GM19372 (cell line): ENCODE data around the gene SCTR.

Experiments
- ATAC-seq: cut with Tn5 transposase; IDR thresholded peaks from one replicate; pipeline ENCODE4 v1.9.1; 2021; ENCODE audit warnings: mild to moderate bottlenecking, low read depth, moderate library complexity; ENCODE audit not compliant: unreplicated experiment

SCTR gene

GRCh38 chr2:119523952-119524694 is at the start of gene SCTR:
TSS of gene SCTR (minus strand) at chr2:119524483. CDS start at chr2:119524226, 257 bp downstream.
- no peak for ATAC-seq

- no peak for ATAC-seq
Measured at GRCh38 chr2:119567292-119567691, 43.0 kb upstream of the SCTR start.

DNA sequence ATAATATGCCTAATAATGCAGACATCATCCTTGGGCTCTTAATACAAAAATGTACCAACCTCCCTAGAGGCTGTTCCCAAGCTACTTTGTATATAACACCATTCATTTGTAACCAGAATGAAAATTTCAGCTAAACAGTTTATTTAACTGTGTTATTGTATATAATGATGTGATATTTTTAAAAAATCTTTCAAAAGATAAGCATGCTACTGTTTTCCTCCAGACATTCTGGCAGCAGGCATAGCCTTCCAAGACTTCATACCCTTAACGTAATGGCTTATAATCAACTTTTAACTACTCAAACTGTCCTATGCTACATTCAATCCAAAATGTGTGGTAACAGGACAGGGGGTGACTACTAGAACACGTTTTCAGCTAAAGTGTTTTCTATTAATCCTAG is 41.2 kb upstream of the SCTR start:
- no peak for ATAC-seq

DNA sequence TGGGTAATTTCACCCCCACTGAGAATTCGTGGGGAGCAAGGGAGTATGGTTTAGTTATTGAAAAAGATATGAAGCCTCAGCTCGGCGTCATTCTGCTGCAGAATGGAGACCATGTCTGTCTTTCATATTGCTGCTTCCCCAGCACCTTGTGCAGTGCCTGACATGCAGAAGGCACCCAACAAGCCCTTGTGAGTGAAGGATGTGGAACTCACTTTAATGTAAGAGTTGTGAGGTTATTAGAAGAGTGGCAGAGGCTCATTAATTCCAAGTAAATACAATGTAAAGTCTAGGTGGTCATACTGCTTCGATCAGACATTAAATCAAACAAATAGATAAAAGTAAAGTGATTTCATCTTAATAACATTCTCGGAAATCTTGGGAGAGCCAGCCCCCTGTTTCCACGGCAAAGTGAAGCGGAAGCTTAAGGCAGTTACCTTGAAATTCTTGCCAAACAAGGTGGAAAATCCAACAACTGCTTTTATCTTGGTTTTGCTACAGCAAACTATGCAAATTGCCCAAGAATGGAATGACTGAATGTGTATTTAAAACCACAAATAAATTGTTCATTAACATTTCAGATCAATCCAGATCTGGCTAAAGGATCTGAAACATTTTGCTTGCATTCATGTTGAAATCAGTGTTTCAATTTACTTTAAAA is 29.5 kb upstream of the SCTR start:
- ATAC-seq = no peak

- no peak for ATAC-seq
Measured at GRCh38 chr2:119552902-119553301, 28.6 kb upstream of the SCTR start.

- no peak for ATAC-seq
Measured at GRCh38 chr2:119550856-119551255, 26.6 kb upstream of the SCTR start.

DNA sequence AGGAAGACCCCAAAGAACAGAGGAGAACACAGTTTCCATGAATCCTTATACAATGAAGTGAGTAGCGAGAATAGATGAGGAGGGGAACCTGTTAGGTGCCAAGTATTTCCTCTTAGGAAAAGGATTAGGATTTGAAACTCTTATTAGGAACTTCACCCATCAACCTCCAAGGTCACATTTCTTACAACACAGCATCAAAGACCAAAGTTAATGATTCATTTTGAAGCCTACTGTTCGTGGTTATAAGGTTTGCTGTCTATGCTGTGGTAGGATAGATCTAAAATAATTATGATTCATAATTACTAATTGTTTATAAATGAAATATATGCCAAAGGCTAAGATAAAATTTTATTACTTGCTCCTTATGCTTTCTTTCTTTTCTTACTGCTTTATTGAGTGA is 26.1 kb upstream of the SCTR start:
- no peak for ATAC-seq

DNA sequence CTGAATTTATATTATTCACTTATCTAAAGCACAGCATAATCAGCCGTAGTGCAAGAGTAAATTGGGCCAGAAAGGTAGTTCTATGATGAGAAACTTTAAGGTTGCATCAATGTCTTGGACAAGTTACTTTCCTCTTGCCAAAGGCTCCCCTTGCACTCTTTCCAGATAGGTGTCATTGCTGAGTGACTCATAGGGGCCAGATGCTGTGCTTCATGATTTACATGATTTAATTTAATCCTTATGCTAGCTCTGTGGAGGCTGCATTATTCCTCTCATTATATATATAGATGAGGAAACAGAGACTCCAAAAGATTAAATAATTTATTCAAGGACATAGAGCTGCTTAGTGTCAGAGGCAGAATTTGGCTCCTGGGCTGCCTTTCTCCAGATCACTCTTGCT is 25.0 kb upstream of the SCTR start:
- ATAC-seq = no peak

- no peak for ATAC-seq
Measured at GRCh38 chr2:119548516-119549120, 24.3 kb upstream of the SCTR start.

DNA sequence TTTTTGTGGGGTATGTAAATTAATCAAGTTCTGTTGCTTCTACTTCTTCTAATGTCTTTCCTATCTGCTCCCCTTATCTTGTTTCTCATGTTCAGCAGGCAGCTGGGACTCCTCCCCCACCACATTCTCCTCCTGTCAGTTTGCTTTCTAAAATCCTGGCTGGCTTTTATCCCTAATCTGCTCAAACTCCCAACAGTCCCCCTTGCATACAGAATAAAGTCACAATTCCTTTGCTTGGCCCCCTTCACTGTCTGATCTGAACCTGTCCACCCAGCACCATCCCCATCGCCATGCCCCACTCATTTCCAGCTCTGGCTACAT is 22.1 kb upstream of the SCTR start:
- no peak for ATAC-seq

- no peak for ATAC-seq
Measured at GRCh38 chr2:119545754-119546446, 21.6 kb upstream of the SCTR start.

- no peak for ATAC-seq
Measured at GRCh38 chr2:119544939-119545475, 20.7 kb upstream of the SCTR start.

- peak; percentile 89 for ATAC-seq
Measured at GRCh38 chr2:119544075-119544938, 20.0 kb upstream of the SCTR start, which contains the start of gene CFAP221. TSS of gene CFAP221 (plus strand) at chr2:119544449. CDS start at chr2:119546132, 1,683 bp downstream.

GRCh38 chr2:119541476-119541875 is 17.2 kb upstream of the SCTR start:
- ATAC-seq = no peak

DNA sequence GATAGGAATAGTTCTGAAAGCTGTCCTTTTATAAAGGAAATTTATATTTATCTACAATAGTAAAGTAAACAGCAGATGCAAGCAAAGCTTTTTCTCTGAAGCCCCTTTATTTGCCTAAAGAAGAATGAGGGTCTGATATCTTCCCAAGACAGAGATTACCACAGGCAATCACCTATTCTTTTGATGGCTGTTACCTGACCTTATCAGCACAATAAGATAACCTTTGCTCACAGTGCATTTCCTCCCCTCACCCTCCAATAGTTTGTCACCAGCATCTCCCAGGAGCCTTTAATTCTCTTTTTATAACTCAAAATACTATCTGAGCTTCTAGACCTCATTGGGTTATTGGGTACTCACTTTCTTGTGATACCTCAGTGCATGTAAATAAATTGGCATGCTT is 13.5 kb upstream of the SCTR start:
- ATAC-seq = no peak

- ATAC-seq = no peak
Measured at GRCh38 chr2:119536707-119537106, 12.4 kb upstream of the SCTR start.

DNA sequence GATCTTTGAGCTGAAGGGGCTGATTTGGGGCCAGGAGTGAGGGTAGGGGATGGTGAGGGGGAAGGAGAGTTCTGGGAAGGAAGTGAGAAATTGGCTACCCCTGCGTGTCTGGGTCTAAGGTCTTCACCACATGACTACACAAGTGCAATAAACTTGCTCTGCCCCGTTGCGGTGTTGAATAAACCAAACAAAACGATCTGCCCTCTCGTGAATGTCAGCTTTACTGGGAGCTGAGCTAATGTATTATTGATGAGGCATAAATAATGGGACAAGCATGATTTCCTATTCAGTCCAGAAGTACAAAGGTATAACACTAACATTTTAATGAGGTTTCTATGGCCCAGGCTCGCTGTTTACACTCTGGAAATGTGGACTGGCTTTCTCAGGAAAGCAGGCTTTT is 11.9 kb upstream of the SCTR start:
- no peak for ATAC-seq

- no peak for ATAC-seq
Measured at GRCh38 chr2:119533560-119533959, 9.3 kb upstream of the SCTR start.

- ATAC-seq = no peak
Measured at GRCh38 chr2:119531292-119531691, 7.0 kb upstream of the SCTR start.

GRCh38 chr2:119527999-119528398 is 3.7 kb upstream of the SCTR start:
- no peak for ATAC-seq
